ENCODE measurements around the gene JCAD. TPM values are rescaled to one million over a fixed set of nuclear protein-coding genes. Genes with fewer than 3 reads are reported as not detected.

The JCAD gene
- total RNA-seq, 1 donor from 2014 or later, result 27.3 TPM

- Histone ChIP-seq H3K4me2 (ENCODE audit: low read length) (peak overlapping the region; percentile 5), H3K27me3 (ENCODE audit: insufficient read depth, low read length) (no peaks in the 10 kb centered on the region), H3K9me3 (ENCODE audit: insufficient read depth, low read depth, low read length) (no peaks in the 10 kb centered on the region), H3K4me3 (ENCODE audit: insufficient read depth, low read depth, low read length) (no peak overlapping the region), H3K9ac (ENCODE audit: low read length) (no peak overlapping the region), H3K79me2 (ENCODE audit: insufficient read depth, low read length) (no peaks in the 10 kb centered on the region), H3K4me1 (ENCODE audit: insufficient read depth, low read length) (peaks cover 7% of the 10 kb centered on the region), H3K27ac (ENCODE audit: low read depth, low read length) (no peak overlapping the region), H3K36me3 (ENCODE audit: insufficient read depth, low read length) (no peaks in the 10 kb centered on the region), H2AFZ (ENCODE audit: low read depth, low read length) (no peak overlapping the region), H4K20me1 (ENCODE audit: insufficient read depth, low read length) (no peaks in the 10 kb centered on the region)
- H3K36me3 Mint-ChIP-seq (ENCODE audit: low read depth, unreplicated experiment), result peaks cover 9% of the 10 kb centered on the region
- FAIRE-seq, result no peak
- H3K4me3 Mint-ChIP-seq (ENCODE audit: unreplicated experiment), result no peak overlapping the region
- DNase-seq (ENCODE audit: low read depth), result peak; percentile 44
- H3K4me1 Mint-ChIP-seq (ENCODE audit: low read depth, unreplicated experiment), result peaks cover 15% of the 10 kb centered on the region
- H3K27me3 Mint-ChIP-seq (ENCODE audit: low read depth, unreplicated experiment), result no peaks in the 10 kb centered on the region
- no peaks in the 10 kb centered on the region for H3K9me3 Mint-ChIP-seq (ENCODE audit: unreplicated experiment)
- TF ChIP-seq EZH2 (IDR thresholded peaks at IDR 0.05; ENCODE audit: insufficient read depth, low read length) (no peak), CTCF (IDR thresholded peaks at IDR 0.05; ENCODE audit: insufficient read depth, low read depth, low read length) (no peak)
- H3K27ac Mint-ChIP-seq (ENCODE audit: unreplicated experiment), result no peak overlapping the region
Measured at GRCh38 chr10:30013757-30014156, 45.6 kb downstream of the JCAD start.

- Histone ChIP-seq H3K27ac (ENCODE audit: low read depth, low read length) (no peak overlapping the region), H3K79me2 (ENCODE audit: insufficient read depth, low read length) (no peaks in the 10 kb centered on the region), H3K36me3 (ENCODE audit: insufficient read depth, low read length) (no peaks in the 10 kb centered on the region), H3K4me3 (ENCODE audit: insufficient read depth, low read depth, low read length) (no peak overlapping the region), H3K4me1 (ENCODE audit: insufficient read depth, low read length) (peaks cover 7% of the 10 kb centered on the region), H3K4me2 (ENCODE audit: low read length) (no peak overlapping the region), H3K9me3 (ENCODE audit: insufficient read depth, low read depth, low read length) (no peaks in the 10 kb centered on the region), H4K20me1 (ENCODE audit: insufficient read depth, low read length) (no peaks in the 10 kb centered on the region), H3K27me3 (ENCODE audit: insufficient read depth, low read length) (no peaks in the 10 kb centered on the region), H3K9ac (ENCODE audit: low read length) (no peak overlapping the region), H2AFZ (ENCODE audit: low read depth, low read length) (no peak overlapping the region)
- FAIRE-seq (no peak), DNase-seq (ENCODE audit: low read depth) (no peak)
- TF ChIP-seq CTCF (IDR thresholded peaks at IDR 0.05; ENCODE audit: insufficient read depth, low read depth, low read length) (no peak), EZH2 (IDR thresholded peaks at IDR 0.05; ENCODE audit: insufficient read depth, low read length) (no peak)
- Mint-ChIP-seq H3K9me3 (ENCODE audit: unreplicated experiment) (peaks cover 5% of the 10 kb centered on the region), H3K27ac (ENCODE audit: unreplicated experiment) (no peak overlapping the region), H3K4me1 (ENCODE audit: low read depth, unreplicated experiment) (peaks cover 23% of the 10 kb centered on the region), H3K4me3 (ENCODE audit: unreplicated experiment) (no peak overlapping the region), H3K36me3 (ENCODE audit: low read depth, unreplicated experiment) (peaks cover 6% of the 10 kb centered on the region), H3K27me3 (ENCODE audit: low read depth, unreplicated experiment) (no peaks in the 10 kb centered on the region)
Measured at GRCh38 chr10:30011956-30012647, 47.3 kb downstream of the JCAD start.

GRCh38 chr10:30011396-30011795 lies 48.0 kb downstream of the JCAD start:
- Histone ChIP-seq H3K4me3 (ENCODE audit: insufficient read depth, low read depth, low read length) (no peak overlapping the region), H3K27ac (ENCODE audit: low read depth, low read length) (no peak overlapping the region), H3K36me3 (ENCODE audit: insufficient read depth, low read length) (no peaks in the 10 kb centered on the region), H3K4me2 (ENCODE audit: low read length) (no peak overlapping the region), H3K9ac (ENCODE audit: low read length) (no peak overlapping the region), H3K9me3 (ENCODE audit: insufficient read depth, low read depth, low read length) (no peaks in the 10 kb centered on the region), H3K79me2 (ENCODE audit: insufficient read depth, low read length) (no peaks in the 10 kb centered on the region), H2AFZ (ENCODE audit: low read depth, low read length) (no peak overlapping the region), H3K27me3 (ENCODE audit: insufficient read depth, low read length) (no peaks in the 10 kb centered on the region), H3K4me1 (ENCODE audit: insufficient read depth, low read length) (peaks cover 7% of the 10 kb centered on the region), H4K20me1 (ENCODE audit: insufficient read depth, low read length) (no peaks in the 10 kb centered on the region)
- H3K27ac Mint-ChIP-seq (ENCODE audit: unreplicated experiment), result no peak overlapping the region
- FAIRE-seq (no peak), DNase-seq (ENCODE audit: low read depth) (no peak)
- no peaks in the 10 kb centered on the region for H3K27me3 Mint-ChIP-seq (ENCODE audit: low read depth, unreplicated experiment)
- peaks cover 5% of the 10 kb centered on the region for H3K9me3 Mint-ChIP-seq (ENCODE audit: unreplicated experiment)
- no peak for TF ChIP-seq EZH2 (IDR thresholded peaks at IDR 0.05; ENCODE audit: insufficient read depth, low read length)
- no peak for TF ChIP-seq CTCF (IDR thresholded peaks at IDR 0.05; ENCODE audit: insufficient read depth, low read depth, low read length)
- H3K36me3 Mint-ChIP-seq (ENCODE audit: low read depth, unreplicated experiment), result peaks cover 6% of the 10 kb centered on the region
- H3K4me1 Mint-ChIP-seq (ENCODE audit: low read depth, unreplicated experiment), result peaks cover 25% of the 10 kb centered on the region
- H3K4me3 Mint-ChIP-seq (ENCODE audit: unreplicated experiment), result no peak overlapping the region

All from astrocyte (in vitro differentiated cells and primary cell).